GM12878 (cell line): ENCODE data around the gene SORCS1. TPM values are rescaled to one million over a fixed set of nuclear protein-coding genes. Genes with fewer than 3 reads are reported as not detected.

Experiments used
- ATAC-seq: fragments of 200-7000 bp; cut with Tn5 transposase; 3 replicates; pipeline ENCODE4 v1.9.1; 2020; ENCODE audit warnings: mild to moderate bottlenecking, moderate library complexity
- BruUV-seq: library from RNA; stranded (reverse); fragments of 400-500 nt; replicated peaks from 2 replicates; lab custom pipeline; 2021; lab: Mats Ljungman, UMichigan
- CTCF ChIA-PET: fragments of 300-600 bp; sonication (Branson Sonifier 250); formaldehyde crosslinking; extraction: SDS; loops from one replicate; lab custom pipeline; 2021; ENCODE audit warnings: inconsistent platforms; lab: Yijun Ruan, JAX
- POLR2A ChIA-PET: fragments of 350-600 bp; formaldehyde crosslinking; extraction: SDS; loops from one replicate; lab custom pipeline; 2021; ENCODE audit warnings: inconsistent platforms; lab: Charles Lee
- RAD21 ChIA-PET: fragments of 300-600 bp; sonication (Branson Sonifier 250); formaldehyde crosslinking; loops from one replicate; lab custom pipeline; 2023; ENCODE audit warnings: antibody characterized with exemption; ENCODE audit not compliant: unreplicated experiment; lab: Charles Lee
- SMC1A ChIA-PET: fragments of 300-600 bp; sonication (Branson Sonifier 250); formaldehyde crosslinking; loops from one replicate; lab custom pipeline; 2023; ENCODE audit not compliant: unreplicated experiment, uncharacterized antibody; lab: Charles Lee
- DNase-seq: peaks from one replicate; pipeline ENCODE4 v3.0.0-alpha.2; 2011; ENCODE audit warnings: low read depth, low spot score
- FAIRE-seq: peaks from 3 replicates; lab custom pipeline; 2011; peaks lifted over from hg19 to GRCh38; lab: Jason Lieb, UNC
- H2AFZ ChIP-seq: 2 replicates; pipeline ENCODE4 v1.6.0; 2011; ENCODE audit warnings: low read depth, low read length, control low read depth; ENCODE audit not compliant: control insufficient read depth
- H3K27ac ChIP-seq: 2 replicates; pipeline ENCODE4 v1.5.1; 2011; ENCODE audit warnings: control low read depth; ENCODE audit not compliant: control insufficient read depth, insufficient read depth
- H3K27me3 ChIP-seq, 2 experiments: replicated peaks in 1 of 2; 2 replicates each; pipeline versions ENCODE4 v1.6.0 to v1.6.1; 2011; ENCODE audit warnings: low read length in 1 of 2; ENCODE audit not compliant: control insufficient read depth in 2 of 2, insufficient read depth in 2 of 2
- H3K36me3 ChIP-seq, 2 experiments: 2 replicates each; pipeline ENCODE4 v1.5.1; 2011; ENCODE audit warnings: low read length in 1 of 2; ENCODE audit not compliant: control insufficient read depth in 2 of 2, insufficient read depth in 2 of 2
- H3K4me1 ChIP-seq: 2 replicates; pipeline ENCODE4 v1.6.1; 2011; ENCODE audit warnings: mild to moderate bottlenecking, low read length, moderate library complexity, mixed read lengths; ENCODE audit not compliant: control insufficient read depth, insufficient read depth
- H3K4me2 ChIP-seq: 2 replicates; pipeline ENCODE4 v1.6.0; 2011; ENCODE audit warnings: control low read depth; ENCODE audit not compliant: control insufficient read depth, insufficient read depth
- H3K4me3 ChIP-seq: fragments of 200-600 bp; sonication (generic); 2 replicates; pipeline ENCODE4 v1.5.1; 2016
- H3K79me2 ChIP-seq: 2 replicates; pipeline ENCODE4 v1.6.0; 2011; ENCODE audit warnings: low read length; ENCODE audit not compliant: control insufficient read depth, insufficient read depth
- H3K9ac ChIP-seq: 2 replicates; pipeline ENCODE4 v1.8.0; 2011; ENCODE audit warnings: low read length, control low read depth, mixed read lengths; ENCODE audit not compliant: control insufficient read depth, insufficient read depth
- H3K9me3 ChIP-seq: replicated peaks from 3 replicates; pipeline ENCODE4 v1.5.1; 2011; ENCODE audit warnings: mild to moderate bottlenecking, low read length; ENCODE audit not compliant: control insufficient read depth, insufficient read depth
- H4K20me1 ChIP-seq: 2 replicates; pipeline ENCODE4 v1.6.0; 2011; ENCODE audit not compliant: control insufficient read depth, insufficient read depth
- BHLHE40 ChIP-seq, 2 experiments: fragments of 450-650 bp in 1 of 2; IDR thresholded peaks; 2 replicates each; pipeline ENCODE4 v1.6.1; 2011 to 2017; ENCODE audit warnings: low read depth in 2 of 2, borderline replicate concordance in 1 of 2, improper control_type of control experiment in 1 of 2, low read length in 1 of 2, mild to moderate bottlenecking in 1 of 2
- BMI1 ChIP-seq: fragments of 450-650 bp; IDR thresholded peaks from 2 replicates; pipeline ENCODE4 v1.6.1; 2016; ENCODE audit warnings: mild to moderate bottlenecking, moderate library complexity, borderline replicate concordance
- CBFB ChIP-seq: IDR thresholded peaks from 2 replicates; pipeline ENCODE4 v1.6.1; 2016; ENCODE audit warnings: antibody characterized with exemption, low read depth
- CTCF ChIP-seq, 3 experiments: IDR thresholded peaks in 2 of 3; conservative IDR thresholded peaks in 1 of 3; 2 replicates each; pipeline ENCODE4 v1.5.1; 2011; ENCODE audit warnings: low read depth in 3 of 3, low read length in 3 of 3, mild to moderate bottlenecking in 3 of 3, control low read depth in 2 of 3, moderate library complexity in 2 of 3, inconsistent platforms in 1 of 3, mixed read lengths in 1 of 3; ENCODE audit not compliant: control insufficient read depth in 2 of 3, insufficient read depth in 1 of 3; ENCODE audit errors: extremely low read depth in 1 of 3
- LARP7 ChIP-seq: fragments of 450-650 bp; IDR thresholded peaks from 2 replicates; pipeline ENCODE4 v1.6.1; 2017; ENCODE audit warnings: mild to moderate bottlenecking
- MEF2B ChIP-seq: fragments of 450-650 bp; IDR thresholded peaks from 2 replicates; pipeline ENCODE4 v1.6.1; 2018; ENCODE audit warnings: mild to moderate bottlenecking, moderate library complexity; ENCODE audit not compliant: partially characterized antibody, poor library complexity, severe bottlenecking
- MXI1 ChIP-seq: fragments of 150-350 bp; IDR thresholded peaks from 2 replicates; pipeline ENCODE4 v1.6.1; 2011; ENCODE audit warnings: low read depth, mild to moderate bottlenecking, inconsistent platforms, low read length, improper control_type of control experiment
- NFYA ChIP-seq: IDR thresholded peaks from 2 replicates; pipeline ENCODE4 v1.6.1; 2011; ENCODE audit warnings: low read depth, mild to moderate bottlenecking, low read length, improper control_type of control experiment, borderline replicate concordance
- NR2C2 ChIP-seq: IDR thresholded peaks from 2 replicates; pipeline ENCODE4 v1.6.1; 2011; ENCODE audit warnings: borderline replicate concordance, low read depth; ENCODE audit not compliant: control insufficient read depth, insufficient read length
- NRF1 ChIP-seq: conservative IDR thresholded peaks from 2 replicates; pipeline ENCODE4 v1.6.1; 2011; ENCODE audit warnings: mild to moderate bottlenecking, low read depth, low read length, improper control_type of control experiment
- PKNOX1 ChIP-seq: fragments of 450-650 bp; IDR thresholded peaks from 2 replicates; pipeline ENCODE4 v1.6.1; 2016; ENCODE audit warnings: mild to moderate bottlenecking
- REST ChIP-seq: IDR thresholded peaks from 2 replicates; pipeline ENCODE4 v1.6.1; 2012; ENCODE audit warnings: mild to moderate bottlenecking, low read depth, low read length
- TAF1 ChIP-seq: IDR thresholded peaks from 2 replicates; pipeline ENCODE4 v1.6.1; 2011; ENCODE audit warnings: mild to moderate bottlenecking, low read depth, low read length, borderline replicate concordance
- TCF7 ChIP-seq: IDR thresholded peaks from 2 replicates; pipeline ENCODE4 v1.6.1; 2014; ENCODE audit warnings: antibody characterized with exemption, borderline replicate concordance
- ZNF384 ChIP-seq: IDR thresholded peaks from 2 replicates; pipeline ENCODE4 v1.6.1; 2012; ENCODE audit warnings: low read depth, mild to moderate bottlenecking, low read length, improper control_type of control experiment, borderline replicate concordance
- WGBS: methylation state at CpG from one replicate; pipeline ENCODE4 v1.1.6; 2016; ENCODE audit warnings: low lambda C conversion rate; ENCODE audit not compliant: insufficient replicate concordance, insufficient coverage; ENCODE audit errors: missing lambda C conversion rate; 5-methylcytosine and 5-hydroxymethylcytosine counted together
- in situ Hi-C: fragments of 300-500 bp; cut with MboI; formaldehyde crosslinking; loops from 9 replicates; pipeline ENCODE4 v1.14.3; 2018; ENCODE audit warnings: mixed read lengths
- intact Hi-C: fragments of 100-400 bp; cut with micrococcal nuclease; formaldehyde crosslinking; loops from one replicate; pipeline ENCODE4 v1.14.2; 2022; ENCODE audit not compliant: unreplicated experiment
- polyA plus RNA-seq, 11 experiments: library from polyadenylated mRNA; depleted of rRNA in 4 of 11; unstranded in 6 of 11; stranded (reverse) in 5 of 11; fragments of >200 nt; fragmentation: Nextera tagmentation in 4 of 11; fragmentation: Illumina TruSeq in 1 of 11; extraction: Ambion mirVana in 4 of 11; extraction: Trizol in 1 of 11; gene quantifications; 1 replicate in 1 of 11; 2 replicates in 10 of 11; pipeline versions ENCODE4 v1.2.1 to v1.2.3, GENCODE V29; 2011 to 2016; ENCODE audit warnings: inconsistent platforms in 2 of 11, missing spikeins in 2 of 11, low read depth in 1 of 11
- total RNA-seq, 4 experiments: library from RNA; depleted of rRNA in 3 of 4; stranded (reverse); fragments of >200 nt in 3 of 4; fragmentation: Illumina TruSeq in 1 of 4; extraction: Trizol in 1 of 4; gene quantifications; 2 replicates each; pipeline versions ENCODE4 v1.2.1 to v1.2.3, GENCODE V29; 2013 to 2021

The SORCS1 gene
- total and polyA plus RNA-seq, 10 of the 15 experiments (the other 5 are each of a cell fraction or from before 2014, with no cell fraction given), result 0.02 to 9.6 (median 0.06) TPM; not detected in 3

GRCh38 chr10:106528702-106529101 lies 635.8 kb downstream of the SORCS1 start (continued):
- TF ChIP-seq NR2C2 (no peak), MEF2B (no peak), TAF1 (no peak)

- no peaks in the 10 kb centered on the region for H3K4me1 ChIP-seq
- H3K27me3 ChIP-seq, result no peaks in the 10 kb centered on the region
- H3K4me2 ChIP-seq, result no peak overlapping the region
- SMC1A ChIA-PET, result no interaction called here
- no TSS peak for BruUV-seq
- no peaks in the 10 kb centered on the region for H4K20me1 ChIP-seq
- no peak overlapping the region for H3K4me3 ChIP-seq
- POLR2A ChIA-PET, result interaction anchor here (0.7 kb wide), 1 partner anchor 459 kb away, joined by 3 read pairs; no protein-coding TSS in a partner anchor
- FAIRE-seq (no peak), DNase-seq (no peak), ATAC-seq (no peak)
- CTCF ChIA-PET, result interaction anchor here (1.0 kb wide), 1 partner anchor 11 kb away, joined by 6 read pairs; no protein-coding TSS in a partner anchor
- no peak overlapping the region for H3K9ac ChIP-seq
- no peak overlapping the region for H2AFZ ChIP-seq
- H3K36me3 ChIP-seq, result no peaks in the 10 kb centered on the region
- RAD21 ChIA-PET, result no interaction called here
- intact Hi-C loops (no loop called here), in situ Hi-C loops (no loop called here)
- H3K27ac ChIP-seq, result no peak overlapping the region
- H3K79me2 ChIP-seq, result no peaks in the 10 kb centered on the region
- H3K9me3 ChIP-seq, result no peaks in the 10 kb centered on the region
- WGBS, result 9% methylated on average over 1 of the region's 1 CpG
- no peak for TF ChIP-seq CTCF (IDR thresholded peaks at IDR 0.05 in 2 of 3, conservative IDR thresholded peaks at IDR 0.05 in 1 of 3; ENCODE audit: control insufficient read depth in 2 of 3, extremely low read depth in 1 of 3, insufficient read depth in 1 of 3, low read depth in 3 of 3, low read length in 3 of 3)
- no peak for TF ChIP-seq PKNOX1
- TF ChIP-seq BHLHE40 (IDR thresholded peaks at IDR 0.05; ENCODE audit: borderline replicate concordance in 1 of 2, low read depth in 2 of 2, low read length in 1 of 2), result no peak
- TF ChIP-seq REST, result no peak
- TF ChIP-seq NFYA, result no peak
- TF ChIP-seq LARP7, result no peak
- TF ChIP-seq MXI1, result no peak
- no peak for TF ChIP-seq BMI1
- no peak for TF ChIP-seq NRF1
- no peak for TF ChIP-seq TCF7
- TF ChIP-seq CBFB, result no peak
- no peak for TF ChIP-seq ZNF384
These were observed 638.7 kb downstream of the SORCS1 start for GRCh38 chr10:106525835-106526234.
